ENCODE data around the gene NADK2.
"Not testable (repeated sequence)": the region's sequence is repeated elsewhere in the genome, so short reads cannot be mapped to it uniquely, and the experiment has no call there.

The NADK2 gene

GRCh38 chr5:36206913-36207312, 34.8 kb downstream of the NADK2 start:
- DNase-seq (ENCODE audit: low read depth), result no peak

- no peak for DNase-seq (ENCODE audit: low read depth)
Measured at GRCh38 chr5:36205329-36205728, 36.4 kb downstream of the NADK2 start.

GRCh38 chr5:36202521-36202961, 39.2 kb downstream of the NADK2 start:
- DNase-seq (ENCODE audit: low read depth), result no peak

- no peak for DNase-seq (ENCODE audit: low read depth)
Measured at GRCh38 chr5:36200513-36200912, 41.2 kb downstream of the NADK2 start.

- DNase-seq (ENCODE audit: low read depth), result no peak
Measured at GRCh38 chr5:36199620-36200019, 42.1 kb downstream of the NADK2 start.

- DNase-seq (ENCODE audit: low read depth), result not testable (repeated sequence)
Measured at GRCh38 chr5:36198783-36199182, 42.9 kb downstream of the NADK2 start.

GRCh38 chr5:36198281-36198680, 43.4 kb downstream of the NADK2 start:
- DNase-seq (ENCODE audit: low read depth), result no peak

- no peak for DNase-seq (ENCODE audit: low read depth)
Measured at GRCh38 chr5:36193746-36194145, 48.0 kb downstream of the NADK2 start.

- not testable (repeated sequence) for DNase-seq (ENCODE audit: low read depth)
Measured at GRCh38 chr5:36184408-36184807, 57.3 kb downstream of the NADK2 start.

GRCh38 chr5:36181774-36182173, 60.0 kb downstream of the NADK2 start:
- DNase-seq (ENCODE audit: low read depth), result no peak

GRCh38 chr5:36180556-36181350, 61.0 kb downstream of the NADK2 start:
- no peak for DNase-seq (ENCODE audit: low read depth)

GRCh38 chr5:36179950-36180349, 61.8 kb downstream of the NADK2 start:
- DNase-seq (ENCODE audit: low read depth), result no peak

- DNase-seq (ENCODE audit: low read depth), result no peak
Measured at GRCh38 chr5:36178524-36178890, 63.2 kb downstream of the NADK2 start.

GRCh38 chr5:36177715-36178523, 63.8 kb downstream of the NADK2 start:
- no peak for DNase-seq (ENCODE audit: low read depth)

- no peak for DNase-seq (ENCODE audit: low read depth)
Measured at GRCh38 chr5:36177154-36177553, 64.6 kb downstream of the NADK2 start.

GRCh38 chr5:36175043-36175442, 66.7 kb downstream of the NADK2 start:
- DNase-seq (ENCODE audit: low read depth), result no peak

GRCh38 chr5:36174119-36174518, 67.6 kb downstream of the NADK2 start:
- DNase-seq (ENCODE audit: low read depth), result no peak

- DNase-seq (ENCODE audit: low read depth), result no peak
Measured at GRCh38 chr5:36173426-36173825, 68.3 kb downstream of the NADK2 start.

GRCh38 chr5:36172599-36172998, 69.1 kb downstream of the NADK2 start:
- DNase-seq (ENCODE audit: low read depth), result no peak

- DNase-seq (ENCODE audit: low read depth), result no peak
Measured at GRCh38 chr5:36170832-36171424, 70.8 kb downstream of the NADK2 start.

- no peak for DNase-seq (ENCODE audit: low read depth)
Measured at GRCh38 chr5:36168737-36169136, 73.0 kb downstream of the NADK2 start.

GRCh38 chr5:36164461-36164860, 77.3 kb downstream of the NADK2 start:
- no peak for DNase-seq (ENCODE audit: low read depth)
